ENCODE measurements around the gene RAB18.
"Not testable (repeated sequence)": the region's sequence is repeated elsewhere in the genome, so short reads cannot be mapped to it uniquely, and the experiment has no call there.

RAB18 gene

GRCh38 chr10:27547047-27547446 lies 42.9 kb downstream of the RAB18 start:
- no peak for DNase-seq (ENCODE audit: low read depth, low spot score)

GRCh38 chr10:27547482-27547881 lies 43.4 kb downstream of the RAB18 start:
- no peak for DNase-seq (ENCODE audit: low read depth, low spot score)

- no peak for DNase-seq (ENCODE audit: low read depth, low spot score)
These were observed 46.7 kb downstream of the RAB18 start for GRCh38 chr10:27550823-27551222.

- DNase-seq (ENCODE audit: low read depth, low spot score), result no peak
These were observed 54.5 kb downstream of the RAB18 start for GRCh38 chr10:27558612-27559020.

GRCh38 chr10:27561334-27561733 lies 57.2 kb downstream of the RAB18 start:
- no peak for DNase-seq (ENCODE audit: low read depth, low spot score)

GRCh38 chr10:27564398-27564797 lies 60.3 kb downstream of the RAB18 start:
- no peak for DNase-seq (ENCODE audit: low read depth, low spot score)

GRCh38 chr10:27564880-27565279 lies 60.8 kb downstream of the RAB18 start:
- no peak for DNase-seq (ENCODE audit: low read depth, low spot score)

- DNase-seq (ENCODE audit: low read depth, low spot score), result no peak
These were observed 64.4 kb downstream of the RAB18 start for GRCh38 chr10:27568196-27569175.

GRCh38 chr10:27569946-27570345 lies 65.8 kb downstream of the RAB18 start:
- no peak for DNase-seq (ENCODE audit: low read depth, low spot score)

- not testable (repeated sequence) for DNase-seq (ENCODE audit: low read depth, low spot score)
These were observed 72.9 kb downstream of the RAB18 start for GRCh38 chr10:27577038-27577437.

GRCh38 chr10:27578316-27578715 lies 74.2 kb downstream of the RAB18 start:
- DNase-seq (ENCODE audit: low read depth, low spot score), result no peak

GRCh38 chr10:27581225-27581624 lies 77.1 kb downstream of the RAB18 start:
- DNase-seq (ENCODE audit: low read depth, low spot score), result no peak

GRCh38 chr10:27584302-27584701 lies 80.2 kb downstream of the RAB18 start:
- DNase-seq (ENCODE audit: low read depth, low spot score), result no peak

Data from activated naive CD8-positive, alpha-beta T cell treated with anti-CD3 and anti-CD28 coated beads, Interleukin-2, amount 50 U/mL, for 16 hours (primary cell).